A172 (cell line): ENCODE data around the gene TP73. TPM values are rescaled to one million over a fixed set of nuclear protein-coding genes. Genes with fewer than 3 reads are reported as not detected.

Experiments used
- DNase-seq: peaks from one replicate; pipeline ENCODE4 v3.0.0-alpha.2; 2015; ENCODE audit warnings: low spot score
- total RNA-seq: library from RNA; depleted of rRNA; stranded (reverse); fragments of >200 nt; shearing (Covaris generic); gene quantifications from 2 replicates; pipeline ENCODE4 v1.2.3, GENCODE V29; 2014

Gene TP73
- total RNA-seq, 1 experiment from 2014 or later, result 4.7 TPM

DNA sequence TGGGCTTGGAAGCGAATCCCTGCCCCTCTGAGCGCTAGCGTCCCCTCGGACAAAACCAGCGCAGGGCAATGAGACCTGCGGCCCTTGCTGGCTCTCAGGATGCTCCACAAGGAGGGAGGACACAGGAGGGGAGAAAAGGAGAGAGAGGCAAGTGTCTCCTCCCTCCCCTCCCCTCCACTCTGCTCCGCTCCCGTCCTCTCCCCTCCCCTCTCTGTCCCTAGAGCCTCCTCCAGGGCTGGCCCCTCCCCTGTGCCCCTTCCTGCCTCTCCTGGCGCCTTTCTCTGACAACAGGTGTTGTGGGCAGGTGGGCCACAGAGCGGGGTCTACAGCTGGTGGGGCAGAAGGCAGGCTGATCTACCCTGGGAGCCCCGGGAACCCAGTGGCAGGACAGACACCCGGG is 35.2 kb downstream of the TP73 start:
- DNase-seq, result no peak

- DNase-seq, result no peak
Observed at GRCh38 chr1:3688356-3689137, 36.2 kb downstream of the TP73 start.

GRCh38 chr1:3689138-3689750 is 36.9 kb downstream of the TP73 start:
- no peak for DNase-seq

DNA sequence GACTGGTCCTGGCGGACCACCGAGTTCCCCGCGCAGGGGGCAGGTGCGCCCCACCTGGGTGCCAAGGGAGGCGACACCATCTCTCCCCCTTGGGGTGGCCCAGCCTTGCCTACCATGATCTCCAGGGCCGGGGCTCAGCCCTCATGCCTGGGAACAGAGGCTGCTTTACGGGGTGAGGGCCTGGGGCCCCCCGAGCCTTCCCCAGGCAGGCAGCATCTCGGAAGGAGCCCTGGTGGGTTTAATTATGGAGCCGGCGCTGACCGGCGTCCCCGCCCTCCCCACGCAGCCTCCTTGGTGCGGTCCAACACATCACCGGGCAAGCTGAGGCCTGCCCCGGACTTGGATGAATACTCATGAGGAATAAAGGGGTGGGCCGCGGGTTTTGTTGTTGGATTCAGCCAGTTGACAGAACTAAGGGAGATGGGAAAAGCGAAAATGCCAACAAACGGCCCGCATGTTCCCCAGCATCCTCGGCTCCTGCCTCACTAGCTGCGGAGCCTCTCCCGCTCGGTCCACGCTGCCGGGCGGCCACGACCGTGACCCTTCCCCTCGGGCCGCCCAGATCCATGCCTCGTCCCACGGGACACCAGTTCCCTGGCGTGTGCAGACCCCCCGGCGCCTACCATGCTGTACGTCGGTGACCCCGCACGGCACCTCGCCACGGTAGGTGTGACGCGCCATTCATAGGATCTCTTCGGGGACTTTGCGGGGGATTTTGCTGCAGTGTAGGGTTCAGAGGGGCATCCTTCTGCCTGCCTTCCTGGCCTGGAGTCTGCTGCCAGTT is 38.2 kb downstream of the TP73 start:
- DNase-seq, result no peak

- DNase-seq, result no peak
Observed at GRCh38 chr1:3691421-3692204, 39.3 kb downstream of the TP73 start.

- DNase-seq, result no peak
Observed at GRCh38 chr1:3692598-3692997, 40.3 kb downstream of the TP73 start.

GRCh38 chr1:3693321-3693720 is 41.0 kb downstream of the TP73 start:
- DNase-seq, result no peak

DNA sequence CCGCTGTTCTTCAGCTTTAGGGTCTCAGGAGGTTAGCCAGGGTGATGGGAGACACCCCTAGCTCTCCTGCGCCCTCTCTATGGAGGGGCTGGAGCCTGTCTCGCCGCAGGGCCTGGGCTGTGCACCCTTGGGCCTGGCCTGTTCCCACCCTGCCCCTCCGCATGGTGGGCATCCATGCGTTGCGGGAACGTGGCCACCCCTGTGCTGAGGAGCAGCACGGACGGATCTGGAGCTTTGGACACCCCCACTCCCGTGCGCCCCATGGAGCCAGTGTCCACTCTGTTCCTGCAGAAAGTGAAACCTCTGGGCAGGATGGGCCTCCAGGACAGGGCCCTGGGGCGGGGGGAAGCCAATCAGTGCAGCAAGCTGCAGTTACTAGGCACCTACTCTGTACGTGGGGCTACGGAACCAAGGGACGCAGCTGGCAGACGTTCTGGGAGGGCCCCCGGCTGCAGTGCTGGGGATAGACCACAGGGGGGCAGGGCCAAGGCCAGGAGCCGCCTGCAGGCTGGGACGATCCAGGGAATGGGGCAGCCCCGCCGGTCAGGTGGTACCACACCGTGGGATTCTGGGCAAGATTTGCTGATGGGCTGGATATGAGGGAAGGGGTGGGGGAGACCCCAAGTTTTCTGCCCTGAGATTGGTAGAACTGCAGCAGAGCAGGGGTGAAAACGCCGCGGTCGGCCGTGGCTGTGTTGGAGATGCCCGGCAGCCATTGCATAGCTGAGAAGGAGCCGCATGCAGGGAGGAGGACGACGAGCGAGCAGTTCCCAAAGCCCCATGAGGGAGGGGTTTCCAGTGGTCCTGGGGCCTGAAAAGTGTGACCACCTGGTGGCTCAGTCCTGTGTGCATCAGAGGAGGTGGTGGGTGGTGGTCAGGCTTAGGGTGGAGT is 43.3 kb downstream of the TP73 start:
- no peak for DNase-seq

DNA sequence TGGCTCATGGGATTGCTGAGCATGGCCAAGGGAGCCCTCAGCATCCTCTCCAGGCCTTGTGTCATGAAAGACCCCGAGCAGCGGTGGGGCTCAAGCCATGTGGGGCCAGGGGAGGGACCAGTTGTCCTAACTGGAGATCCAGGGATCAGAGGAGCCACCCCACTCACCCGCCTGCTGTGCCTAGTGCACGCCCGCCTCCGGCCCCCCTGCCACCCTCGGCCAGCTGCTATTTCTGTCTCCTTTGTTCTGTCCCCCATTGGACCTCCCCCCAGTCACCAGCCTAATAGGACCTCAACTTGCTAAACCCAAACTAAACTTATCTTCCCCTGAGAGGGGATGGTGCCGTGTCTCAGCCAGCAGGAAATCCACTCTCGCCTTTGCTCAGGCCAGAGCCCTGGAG is 44.4 kb downstream of the TP73 start:
- no peak for DNase-seq

DNA sequence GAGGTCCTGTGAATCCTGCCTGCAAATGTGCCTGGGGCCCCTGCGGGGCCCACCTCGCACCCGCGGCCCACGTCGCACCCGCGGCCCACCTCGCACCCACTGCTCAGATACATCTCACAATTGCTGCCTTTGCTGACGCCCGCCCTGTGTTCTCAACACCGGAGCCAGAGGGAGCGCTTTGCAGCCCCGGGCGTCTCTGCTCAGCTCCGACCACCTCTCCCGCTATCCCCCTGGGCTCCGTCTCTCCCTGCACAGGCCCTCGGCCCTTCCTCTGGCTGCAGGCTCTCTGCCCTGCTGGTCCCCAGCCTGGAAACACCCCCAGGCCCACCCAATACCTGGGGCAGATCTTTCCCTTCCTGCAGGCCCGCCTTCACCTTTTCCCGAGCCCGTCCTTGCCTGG is 44.8 kb downstream of the TP73 start:
- no peak for DNase-seq

GRCh38 chr1:3697810-3698209 is 45.5 kb downstream of the TP73 start:
- no peak for DNase-seq

DNA sequence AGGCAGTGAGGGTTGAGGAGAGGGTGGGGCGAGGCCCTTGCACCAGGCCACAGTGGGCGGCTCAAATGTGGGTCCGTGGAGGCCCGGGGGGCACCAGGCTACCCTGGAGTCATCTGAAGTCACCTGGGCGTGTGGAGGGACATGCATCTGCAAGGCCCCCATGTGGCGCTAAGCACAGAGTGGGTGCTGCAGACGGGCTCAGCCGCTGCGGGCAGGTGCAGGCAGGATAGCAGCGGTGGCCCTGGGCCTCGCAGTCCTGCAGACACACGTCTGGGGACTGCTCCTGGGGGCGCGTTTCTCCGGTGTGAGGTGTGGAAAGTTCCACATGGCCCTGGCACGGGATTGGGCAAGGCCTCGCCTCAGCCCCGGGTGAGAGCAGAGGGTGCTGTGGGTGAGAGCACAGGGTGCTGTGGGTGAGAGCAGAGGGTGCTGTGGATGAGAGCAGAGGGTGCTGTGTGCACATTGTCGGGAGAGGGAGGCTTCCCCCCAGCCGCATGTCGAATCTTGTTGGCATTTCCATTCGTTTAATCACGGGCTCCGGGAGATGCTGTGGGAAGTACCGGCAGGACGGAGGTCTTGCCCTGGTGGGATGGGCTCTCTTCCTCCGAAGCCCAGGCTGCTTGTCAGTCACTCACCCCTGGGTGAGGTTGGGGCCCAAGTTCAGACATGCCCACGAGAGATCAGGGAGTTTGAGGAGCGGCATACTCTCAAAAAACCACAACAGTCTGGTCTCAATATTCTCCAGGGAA is 46.5 kb downstream of the TP73 start:
- no peak for DNase-seq

GRCh38 chr1:3699596-3699995 is 47.3 kb downstream of the TP73 start:
- DNase-seq, result no peak

DNA sequence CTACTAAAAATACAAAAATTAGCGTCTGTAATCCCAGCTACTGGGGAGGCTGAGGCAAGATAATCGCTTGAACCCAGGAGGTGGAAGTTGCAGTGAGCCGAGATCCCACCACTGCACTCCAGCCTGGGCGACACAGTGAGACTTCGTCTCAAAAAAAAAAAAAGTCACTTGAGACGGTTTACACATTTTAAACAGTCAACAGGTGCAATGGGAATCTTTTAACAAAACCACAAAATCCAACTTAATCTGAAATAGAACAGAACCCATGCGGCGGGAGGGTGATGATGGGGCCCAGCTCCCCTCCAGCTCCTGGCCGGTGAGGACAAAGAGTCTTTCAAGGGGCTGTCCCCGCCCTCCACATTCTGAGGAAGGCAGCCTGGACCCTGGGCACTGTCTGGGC is 48.3 kb downstream of the TP73 start:
- no peak for DNase-seq

DNA sequence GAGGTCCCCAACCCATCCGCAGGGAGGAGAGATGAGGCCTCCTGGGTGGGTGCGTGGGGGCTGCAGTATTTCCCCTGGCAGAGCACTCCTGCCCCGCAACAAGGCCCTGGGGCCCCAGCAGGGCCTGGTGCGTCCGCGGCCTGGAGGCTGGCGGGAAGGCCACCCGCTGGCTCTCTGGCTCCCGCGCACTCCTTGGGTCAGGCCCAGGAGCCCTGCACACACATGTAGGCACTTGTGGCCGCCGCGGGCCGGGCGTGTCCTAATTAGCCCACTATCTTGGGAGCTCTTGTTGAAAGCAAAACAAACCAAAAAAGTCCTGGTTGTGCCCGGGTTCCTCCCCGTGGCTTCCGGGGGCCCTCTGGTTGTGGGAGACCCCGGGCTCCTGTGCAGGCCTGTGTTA is 50.2 kb downstream of the TP73 start:
- DNase-seq, result no peak

DNA sequence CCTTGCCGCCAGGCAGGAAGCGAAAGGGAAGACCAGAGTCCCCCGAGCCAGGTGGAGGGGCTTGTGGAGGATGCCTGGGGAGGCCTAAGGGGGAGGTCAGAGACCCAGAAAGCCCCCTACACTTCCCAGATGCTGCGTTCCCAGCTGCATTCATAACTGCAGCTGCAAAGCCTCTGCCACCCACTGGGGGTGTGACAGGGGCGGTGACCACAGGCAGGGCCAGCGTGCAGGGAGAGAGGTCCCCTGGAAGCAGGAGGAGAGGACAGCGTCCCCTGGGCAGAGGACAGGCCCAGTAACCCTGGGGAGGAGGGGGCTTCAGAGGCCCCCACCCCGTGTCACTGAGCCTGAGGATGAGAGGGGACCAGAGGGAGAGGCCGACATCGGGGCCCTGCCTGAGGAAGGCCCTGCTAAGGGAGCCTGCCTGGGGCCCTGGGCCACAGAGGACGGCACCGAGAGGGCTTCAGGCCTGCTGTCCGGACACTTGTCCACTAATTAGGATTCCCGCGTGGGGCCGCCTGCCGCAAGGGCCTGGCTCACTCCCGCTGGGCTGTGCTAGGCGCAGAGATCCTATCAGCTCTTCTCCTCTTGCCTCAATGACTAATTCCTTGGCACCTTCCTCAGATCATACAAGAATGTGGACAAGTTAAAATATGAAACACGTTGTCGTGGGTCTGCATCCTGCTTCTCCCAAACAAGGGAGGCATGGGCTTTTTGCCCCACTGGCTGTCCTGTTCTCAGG is 50.8 kb downstream of the TP73 start:
- DNase-seq, result peak; percentile 12

GRCh38 chr1:3703786-3704371 is 51.6 kb downstream of the TP73 start:
- no peak for DNase-seq

DNA sequence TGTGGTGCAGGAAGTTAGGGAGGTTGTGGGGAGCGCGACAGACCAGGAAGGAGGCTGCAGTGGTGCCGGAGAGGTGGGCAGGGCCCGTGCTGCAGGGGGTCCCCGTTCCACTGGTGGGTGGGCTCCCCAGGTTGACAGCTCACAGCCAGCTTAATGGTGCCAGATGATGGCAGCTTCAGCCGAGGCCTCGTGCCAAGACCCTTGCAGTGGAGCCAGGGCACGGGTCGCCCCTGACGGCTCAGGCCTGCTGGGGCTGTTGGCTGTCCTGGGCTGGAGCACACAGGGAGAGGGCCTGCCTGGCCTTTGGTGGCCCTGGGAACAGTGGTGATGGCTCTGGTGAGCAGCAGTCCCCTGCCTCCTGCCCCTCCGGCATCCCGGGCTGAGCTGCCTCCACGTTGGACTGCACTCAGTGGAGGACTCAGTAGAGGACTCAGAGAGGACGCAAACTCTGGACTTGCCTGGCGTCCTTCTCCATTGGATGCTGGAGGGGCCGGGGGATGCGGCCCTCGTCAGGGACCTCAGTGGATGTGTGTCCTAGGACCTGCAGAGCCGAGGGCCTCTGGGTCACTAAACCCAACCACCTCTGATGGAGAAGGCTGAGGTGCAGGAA is 53.1 kb downstream of the TP73 start:
- DNase-seq, result no peak
